Lung (tissue), 12 donors: ENCODE measurements around the gene KCNJ6. TPM values are rescaled to one million over a fixed set of nuclear protein-coding genes. Genes with fewer than 3 reads are reported as not detected.

Experiments
- ATAC-seq: fragments of 200-7000 bp; cut with Tn5 transposase; one replicate; pipeline ENCODE4 v1.9.1; 2020; ENCODE audit warnings: moderate number of reproducible peaks; ENCODE audit not compliant: insufficient read depth, low FRiP score
- DNase-seq, 3 donors: peaks; one replicate each; pipeline ENCODE4 v3.0.0-alpha.2; 2013 to 2017
- H3K27ac ChIP-seq, 2 donors: one replicate each; pipeline ENCODE4 v1.5.1; 2013; ENCODE audit warnings: mild to moderate bottlenecking in 2 of 2, moderate library complexity in 2 of 2, control low read depth in 1 of 2, inconsistent platforms in 1 of 2, low read depth in 1 of 2, low read length in 1 of 2
- H3K27me3 ChIP-seq, 3 donors: one replicate each; pipeline ENCODE4 v1.5.1; 2013; ENCODE audit warnings: low read length in 2 of 3; ENCODE audit not compliant: control insufficient read depth in 3 of 3, insufficient read depth in 3 of 3
- H3K36me3 ChIP-seq, 4 donors: one replicate each; pipeline ENCODE4 v1.5.1; 2013; ENCODE audit warnings: low read length in 4 of 4, mild to moderate bottlenecking in 1 of 4, moderate library complexity in 1 of 4; ENCODE audit not compliant: control insufficient read depth in 4 of 4, insufficient read depth in 4 of 4
- H3K4me1 ChIP-seq, 5 donors: one replicate each; pipeline ENCODE4 v1.5.1; 2013; ENCODE audit warnings: low read length in 5 of 5, mild to moderate bottlenecking in 2 of 5, moderate library complexity in 1 of 5; ENCODE audit not compliant: control insufficient read depth in 5 of 5, insufficient read depth in 5 of 5
- H3K4me3 ChIP-seq: one replicate; pipeline ENCODE4 v1.5.1; 2013; ENCODE audit warnings: mild to moderate bottlenecking, control low read depth, moderate library complexity
- H3K9ac ChIP-seq, 2 donors: one replicate each; pipeline ENCODE4 v1.5.1; 2013; ENCODE audit warnings: low read length in 2 of 2, control low read depth in 1 of 2; ENCODE audit not compliant: insufficient read depth in 1 of 2
- H3K9me3 ChIP-seq, 4 donors: one replicate each; pipeline ENCODE4 v1.5.1; 2013; ENCODE audit warnings: low read length in 3 of 4, mild to moderate bottlenecking in 1 of 4, moderate library complexity in 1 of 4; ENCODE audit not compliant: control insufficient read depth in 4 of 4, insufficient read depth in 3 of 4
- WGBS, 2 donors: extraction: QIAGEN DNeasy Blood & Tissue Kit; methylation state at CpG; one replicate each; pipeline ENCODE4 v1.1.7; 2013; 5-methylcytosine and 5-hydroxymethylcytosine counted together
- polyA plus RNA-seq, 2 donors: library from polyadenylated mRNA; stranded (reverse); fragments of 200-250 nt; gene quantifications; one replicate each; pipeline ENCODE4 v1.2.1, GENCODE V29; 2013
- total RNA-seq, 2 donors: library from RNA; depleted of rRNA in 1 of 2; stranded (reverse); fragments of >200 nt in 1 of 2; gene quantifications; one replicate each; pipeline ENCODE4 v1.2.1, GENCODE V29; 2014 to 2021
- TF ChIP-seq, protein P1 (sequence below): IDR thresholded peaks from 2 replicates; pipeline ENCODE4 v1.5.1; 2012; ENCODE audit warnings: mild to moderate bottlenecking; ENCODE audit errors: control extremely low read depth, extremely low read depth
- donor health status: control.
- donor health status: control.
- donor health status: Bipolar disorder and iron deficiency.
- donor health status: healthy.
- donor health status: DM: yes; HTN: yes; CAD: no.

The KCNJ6 gene
- total and polyA plus RNA-seq, 4 donors = 0.01 to 0.31 (median 0.03) TPM

GRCh38 chr21:37606549-37606948 is 309.7 kb downstream of the KCNJ6 start:
- no peak for DNase-seq
- Histone ChIP-seq H3K9ac (no peak overlapping the region), H3K27ac (no peak overlapping the region), H3K27me3 (no peaks in the 10 kb centered on the region), H3K36me3 (no peaks in the 10 kb centered on the region), H3K9me3 (peaks cover 0 to 3% (median 0%) of the 10 kb centered on the region in 4 donors), H3K4me1 (no peaks in the 10 kb centered on the region), H3K4me3 (no peak overlapping the region)
- TF ChIP-seq, protein P1, sequence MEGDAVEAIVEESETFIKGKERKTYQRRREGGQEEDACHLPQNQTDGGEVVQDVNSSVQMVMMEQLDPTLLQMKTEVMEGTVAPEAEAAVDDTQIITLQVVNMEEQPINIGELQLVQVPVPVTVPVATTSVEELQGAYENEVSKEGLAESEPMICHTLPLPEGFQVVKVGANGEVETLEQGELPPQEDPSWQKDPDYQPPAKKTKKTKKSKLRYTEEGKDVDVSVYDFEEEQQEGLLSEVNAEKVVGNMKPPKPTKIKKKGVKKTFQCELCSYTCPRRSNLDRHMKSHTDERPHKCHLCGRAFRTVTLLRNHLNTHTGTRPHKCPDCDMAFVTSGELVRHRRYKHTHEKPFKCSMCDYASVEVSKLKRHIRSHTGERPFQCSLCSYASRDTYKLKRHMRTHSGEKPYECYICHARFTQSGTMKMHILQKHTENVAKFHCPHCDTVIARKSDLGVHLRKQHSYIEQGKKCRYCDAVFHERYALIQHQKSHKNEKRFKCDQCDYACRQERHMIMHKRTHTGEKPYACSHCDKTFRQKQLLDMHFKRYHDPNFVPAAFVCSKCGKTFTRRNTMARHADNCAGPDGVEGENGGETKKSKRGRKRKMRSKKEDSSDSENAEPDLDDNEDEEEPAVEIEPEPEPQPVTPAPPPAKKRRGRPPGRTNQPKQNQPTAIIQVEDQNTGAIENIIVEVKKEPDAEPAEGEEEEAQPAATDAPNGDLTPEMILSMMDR = no peak
- no peak for ATAC-seq
- 89% methylated on average over 10 of the region's 10 CpGs for WGBS, 2 donors

- no peaks in the 10 kb centered on the region for H3K36me3 ChIP-seq
- ATAC-seq (no peak), DNase-seq (no peak)
- no peak overlapping the region for H3K4me3 ChIP-seq
- no peaks in the 10 kb centered on the region for H3K4me1 ChIP-seq
- H3K9me3 ChIP-seq = peaks cover 0 to 3% (median 0%) of the 10 kb centered on the region in 4 donors
- no peaks in the 10 kb centered on the region for H3K27me3 ChIP-seq
- H3K9ac ChIP-seq = no peak overlapping the region
- no peak overlapping the region for H3K27ac ChIP-seq
- TF ChIP-seq, protein P1 = no peak
Observed at GRCh38 chr21:37605006-37605405, 311.3 kb downstream of the KCNJ6 start.

GRCh38 chr21:37603129-37603528 is 313.1 kb downstream of the KCNJ6 start:
- 78 to 88% methylated on average over 2 of the region's 2 CpGs for WGBS, 2 donors
- Histone ChIP-seq H3K36me3 (no peaks in the 10 kb centered on the region), H3K4me1 (no peaks in the 10 kb centered on the region), H3K4me3 (no peak overlapping the region), H3K9ac (no peak overlapping the region), H3K27me3 (no peaks in the 10 kb centered on the region), H3K27ac (no peak overlapping the region), H3K9me3 (peaks cover 0 to 3% (median 0%) of the 10 kb centered on the region in 4 donors)
- DNase-seq = no peak
- TF ChIP-seq, protein P1 = no peak
- no peak for ATAC-seq

- TF ChIP-seq, protein P1 = no peak
Observed at GRCh38 chr21:37601915-37602314, 314.3 kb downstream of the KCNJ6 start.

More at GRCh38 chr21:37601915-37602314, 314.3 kb downstream of the KCNJ6 start:
- H3K9ac ChIP-seq = no peak overlapping the region
- 94% methylated on average over 5 of the region's 5 CpGs for WGBS, 2 donors
- DNase-seq = no peak
- H3K4me1 ChIP-seq = no peaks in the 10 kb centered on the region
- ATAC-seq = no peak
- peaks cover 0 to 6% (median 0%) of the 10 kb centered on the region in 4 donors for H3K9me3 ChIP-seq
- H3K27me3 ChIP-seq = no peaks in the 10 kb centered on the region
- no peaks in the 10 kb centered on the region for H3K36me3 ChIP-seq
- H3K4me3 ChIP-seq = no peak overlapping the region
- H3K27ac ChIP-seq = no peak overlapping the region
